Measurements from ENCODE around the gene USP21. TPM values are rescaled to one million over a fixed set of nuclear protein-coding genes. Genes with fewer than 3 reads are reported as not detected.
"Not testable (repeated sequence)": the region's sequence is repeated elsewhere in the genome, so short reads cannot be mapped to it uniquely, and the experiment has no call there.

Gene USP21
- total and polyA plus RNA-seq, 11 donors: 12.3 to 20.0 (median 14.1) TPM

- no peaks in the 10 kb centered on the region for H3K27me3 ChIP-seq
- no peak for DNase-seq
- intact Hi-C loops (cut with DNase I): no loop called here
- no peak overlapping the region for H3K27ac ChIP-seq
- ATAC-seq: no peak
- TF ChIP-seq POLR2A (IDR thresholded peaks at IDR 0.05) (no peak), CTCF (IDR thresholded peaks at IDR 0.05) (no peak)
- H3K4me1 ChIP-seq: peaks cover 1 to 67% (median 40%) of the 10 kb centered on the region in 12 donors
- no peaks in the 10 kb centered on the region for H3K9me3 ChIP-seq
- no peak overlapping the region for H3K4me3 ChIP-seq
- WGBS, 4 donors: 75 to 83% (median 81%) methylated on average over 1 of the region's 1 CpG
- H3K36me3 ChIP-seq: peaks cover 0 to 30% (median 9%) of the 10 kb centered on the region in 9 donors
Measured at GRCh38 chr1:161113915-161114314, 45.4 kb upstream of the USP21 start.

GRCh38 chr1:161114556-161114955, 44.7 kb upstream of the USP21 start:
- Histone ChIP-seq H3K27ac (no peak overlapping the region), H3K9me3 (no peaks in the 10 kb centered on the region), H3K27me3 (no peaks in the 10 kb centered on the region), H3K36me3 (peaks cover 0 to 27% (median 5%) of the 10 kb centered on the region in 9 donors), H3K4me3 (no peak overlapping the region), H3K4me1 (peaks cover 5 to 74% (median 46%) of the 10 kb centered on the region in 12 donors)
- no peak for TF ChIP-seq POLR2A (IDR thresholded peaks at IDR 0.05)
- TF ChIP-seq CTCF (IDR thresholded peaks at IDR 0.05): no peak
- intact Hi-C loops (cut with DNase I): no loop called here
- whole genome bisulfite sequencing, 4 donors: 81 to 91% (median 86%) methylated on average over 2 of the region's 2 CpGs
- ATAC-seq: no peak
- no peak for DNase-seq

GRCh38 chr1:161115132-161115711, 44.1 kb upstream of the USP21 start:
- Histone ChIP-seq H3K4me3 (no peak overlapping the region), H3K9me3 (no peaks in the 10 kb centered on the region), H3K36me3 (peaks cover 0 to 30% (median 5%) of the 10 kb centered on the region in 9 donors), H3K27me3 (no peaks in the 10 kb centered on the region), H3K4me1 (peaks cover 5 to 80% (median 51%) of the 10 kb centered on the region in 12 donors), H3K27ac (no peak overlapping the region)
- TF ChIP-seq CTCF (IDR thresholded peaks at IDR 0.05) (no peak), POLR2A (IDR thresholded peaks at IDR 0.05) (no peak)
- WGBS, 4 donors: 91 to 94% (median 92%) methylated on average over 12 of the region's 12 CpGs
- intact Hi-C loops (cut with DNase I): no loop called here
- ATAC-seq (no peak), DNase-seq (no peak)

GRCh38 chr1:161115961-161116360, 43.3 kb upstream of the USP21 start:
- DNase-seq; H3K27me3 ChIP-seq; intact Hi-C loops (cut with DNase I); H3K9me3 ChIP-seq; H3K27ac ChIP-seq; ATAC-seq: not testable (repeated sequence)
- Histone ChIP-seq H3K4me3 (peak overlapping the region in 1 of 12 donors; percentile 91), H3K36me3 (peaks cover 0 to 36% (median 13%) of the 10 kb centered on the region in 9 donors), H3K4me1 (peaks cover 5 to 87% (median 51%) of the 10 kb centered on the region in 12 donors)
- WGBS, 4 donors: 89 to 91% (median 90%) methylated on average over 6 of the region's 6 CpGs

Measured in heart left ventricle (tissue), 16 donors.